Neural progenitor cell (in vitro differentiated cells): Measurements from ENCODE around the gene MED26.

Source experiments
- CTCF ChIP-seq: fragments of 200-600 bp; sonication (generic); IDR thresholded peaks from 2 replicates; pipeline ENCODE4 v1.5.1; 2017; ENCODE audit warnings: antibody characterized with exemption, mild to moderate bottlenecking
- EZH2 ChIP-seq: fragments of 200-600 bp; sonication (generic); IDR thresholded peaks from 2 replicates; pipeline ENCODE4 v1.6.1; 2017; ENCODE audit warnings: antibody characterized with exemption, mild to moderate bottlenecking, moderate library complexity
- EZH2phosphoT487 ChIP-seq: fragments of 200-600 bp; sonication (generic); IDR thresholded peaks from 2 replicates; pipeline ENCODE4 v1.6.1; 2017; ENCODE audit warnings: antibody characterized with exemption

- no peak for TF ChIP-seq CTCF
- TF ChIP-seq EZH2, result no peak
- no peak for TF ChIP-seq EZH2phosphoT487
Measured at GRCh38 chr19:16564842-16565241, 63.2 kb downstream of the MED26 start.
